BJ (cell line): Measurements from ENCODE around the gene DDX19B. TPM values are rescaled to one million over a fixed set of nuclear protein-coding genes. Genes with fewer than 3 reads are reported as not detected.

Experiments used
- CTCF ChIA-PET: fragments of 350-600 bp; formaldehyde crosslinking; extraction: SDS; loops from one replicate; lab custom pipeline; 2021; ENCODE audit warnings: antibody characterized with exemption, inconsistent platforms; lab: Yijun Ruan, JAX
- POLR2A ChIA-PET: fragments of 300-600 bp; sonication (Branson Sonifier 250); formaldehyde crosslinking; extraction: SDS; loops from one replicate; lab custom pipeline; 2021; ENCODE audit warnings: antibody characterized with exemption; lab: Charles Lee
- DNase-seq: peaks from one replicate; pipeline ENCODE4 v3.0.0-alpha.2; 2011; ENCODE audit warnings: low read depth
- H3K27me3 ChIP-seq: 2 replicates; pipeline ENCODE4 v1.6.0; 2011; ENCODE audit warnings: low read length; ENCODE audit not compliant: control insufficient read depth, insufficient read depth
- H3K36me3 ChIP-seq: 2 replicates; pipeline ENCODE4 v1.5.1; 2011; ENCODE audit warnings: low read length; ENCODE audit not compliant: control insufficient read depth, insufficient read depth
- H3K4me3 ChIP-seq: 2 replicates; pipeline ENCODE4 v1.5.1; 2011; ENCODE audit warnings: low read depth, mild to moderate bottlenecking, control low read depth, low read length
- CTCF ChIP-seq: IDR thresholded peaks from 2 replicates; pipeline ENCODE4 v1.5.1; 2011; ENCODE audit warnings: low read depth, mild to moderate bottlenecking, control low read depth, inconsistent platforms, low read length, moderate library complexity; ENCODE audit not compliant: insufficient read depth
- polyA plus RNA-seq: library from polyadenylated mRNA; depleted of rRNA; stranded (reverse); fragments of >200 nt; gene quantifications from 2 replicates; pipeline ENCODE4 v1.2.3, GENCODE V29; 2011

The DDX19B gene
- polyA plus RNA-seq, 1 experiment, result 55.9 TPM

DNA sequence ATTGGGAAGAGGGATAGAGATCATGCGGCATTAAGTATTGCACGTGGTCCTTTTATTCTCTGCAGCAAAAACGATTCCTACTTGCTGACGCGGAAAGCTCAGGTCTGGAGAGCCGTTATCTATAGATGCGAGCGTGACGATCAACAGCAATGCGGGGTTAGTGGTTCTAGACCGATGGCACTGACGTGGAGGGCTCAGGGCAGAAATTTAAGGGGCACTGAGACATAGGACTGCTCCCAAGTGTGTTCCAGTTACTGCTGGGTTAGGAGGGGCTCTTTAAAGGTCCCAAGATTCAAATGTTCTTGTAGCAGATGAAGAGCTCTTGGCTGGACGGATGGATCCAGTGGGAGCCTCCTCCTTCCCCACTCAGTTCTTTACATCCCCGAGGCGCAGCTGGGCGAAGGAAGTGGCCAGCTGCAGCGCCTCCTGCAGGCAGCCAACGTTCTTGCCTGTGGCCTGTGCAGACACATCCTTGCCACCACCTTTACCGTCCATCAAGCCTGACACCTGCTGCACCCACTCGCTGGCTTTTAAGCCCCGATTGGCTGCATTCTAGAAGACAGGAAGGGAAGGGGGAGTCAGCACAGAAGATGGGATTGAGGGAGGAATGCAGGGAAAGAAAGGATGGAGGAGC, 46.5 kb upstream of the DDX19B start:
- ChIA-PET POLR2A (no interaction called here), CTCF (interaction anchor here (0.6 to 7.3 kb wide), 12 partner anchors 7 to 493 kb away, joined by 3 to 46 read pairs (median 4); partner anchors contain the start of gene DDX19B)
- DNase-seq, result no peak
- peak; percentile 61 for TF ChIP-seq CTCF
- H3K36me3 ChIP-seq, result peaks cover 39% of the 10 kb centered on the region
- no peak overlapping the region for H3K4me3 ChIP-seq
- H3K27me3 ChIP-seq, result no peaks in the 10 kb centered on the region

GRCh38 chr16:70253291-70254106, 45.5 kb upstream of the DDX19B start:
- Histone ChIP-seq H3K4me3 (no peak overlapping the region), H3K27me3 (no peaks in the 10 kb centered on the region), H3K36me3 (peaks cover 45% of the 10 kb centered on the region)
- ChIA-PET POLR2A (no interaction called here), CTCF (interaction anchor here (0.9 to 7.3 kb wide), 7 partner anchors 9 to 93 kb away, joined by 3 to 46 read pairs (median 4); no protein-coding TSS in a partner anchor)
- peak; percentile 69 for TF ChIP-seq CTCF
- no peak for DNase-seq

- Histone ChIP-seq H3K27me3 (no peaks in the 10 kb centered on the region), H3K4me3 (no peak overlapping the region), H3K36me3 (peaks cover 49% of the 10 kb centered on the region)
- DNase-seq, result no peak
- ChIA-PET POLR2A (no interaction called here), CTCF (interaction anchor here (0.5 to 7.3 kb wide), 7 partner anchors 8 to 276 kb away, joined by 3 to 46 read pairs (median 4); no protein-coding TSS in a partner anchor)
- no peak for TF ChIP-seq CTCF
Measured at GRCh38 chr16:70254180-70254964, 44.6 kb upstream of the DDX19B start.

DNA sequence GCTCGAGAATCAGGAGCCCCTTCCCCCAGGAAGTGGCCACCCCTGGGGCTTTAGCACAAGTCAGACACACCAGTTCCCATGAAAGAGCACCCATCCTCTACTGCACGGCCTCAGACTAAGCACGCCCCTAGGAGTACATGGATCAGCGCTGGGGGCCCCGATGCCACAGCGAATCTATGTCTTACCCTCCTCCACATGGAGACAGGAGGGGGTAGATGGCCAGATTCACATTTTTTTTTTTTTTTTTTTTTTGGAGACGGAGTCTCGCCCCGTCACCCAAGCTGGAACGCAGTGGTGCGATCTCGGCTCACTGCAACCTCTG, 44.1 kb upstream of the DDX19B start:
- CTCF ChIA-PET, result interaction anchor here (1.3 to 7.3 kb wide), 2 partner anchors 12 to 18 kb away, joined by 8 to 46 read pairs; no protein-coding TSS in a partner anchor
- H3K36me3 ChIP-seq, result peaks cover 52% of the 10 kb centered on the region

More for the DNA sequence above, 44.1 kb upstream of the DDX19B start:
- H3K27me3 ChIP-seq, result no peaks in the 10 kb centered on the region
- H3K4me3 ChIP-seq, result no peak overlapping the region
- no peak for DNase-seq
- TF ChIP-seq CTCF, result no peak
- POLR2A ChIA-PET, result no interaction called here
